Measurements from ENCODE around the gene DNAJB9.
"Not testable (repeated sequence)": the region's sequence is repeated elsewhere in the genome, so short reads cannot be mapped to it uniquely, and the experiment has no call there.

DNAJB9 gene

GRCh38 chr7:108535744-108536143 is 33.9 kb upstream of the DNAJB9 start:
- H3K9me3 ChIP-seq (ENCODE audit: severe bottlenecking), result no peaks in the 10 kb centered on the region
- H3K27ac ChIP-seq (ENCODE audit: poor library complexity, severe bottlenecking), result no peak overlapping the region
- no peaks in the 10 kb centered on the region for H3K4me1 ChIP-seq (ENCODE audit: insufficient read depth, poor library complexity, severe bottlenecking)
- DNase-seq (ENCODE audit: low spot score) (no peak), ATAC-seq (ENCODE audit: low read depth) (no peak)
- H3K27me3 ChIP-seq (ENCODE audit: insufficient read depth, poor library complexity, severe bottlenecking), result no peaks in the 10 kb centered on the region
- TF ChIP-seq CTCF (IDR thresholded peaks at IDR 0.05; ENCODE audit: poor library complexity, severe bottlenecking), result no peak
- no peaks in the 10 kb centered on the region for H3K36me3 ChIP-seq (ENCODE audit: low read depth)
- no peak overlapping the region for H3K4me3 ChIP-seq (ENCODE audit: severe bottlenecking)

- Histone ChIP-seq H3K4me1 (ENCODE audit: insufficient read depth, poor library complexity, severe bottlenecking) (no peaks in the 10 kb centered on the region), H3K4me3 (ENCODE audit: severe bottlenecking) (no peak overlapping the region), H3K36me3 (ENCODE audit: low read depth) (no peaks in the 10 kb centered on the region), H3K27me3 (ENCODE audit: insufficient read depth, poor library complexity, severe bottlenecking) (no peaks in the 10 kb centered on the region), H3K9me3 (ENCODE audit: severe bottlenecking) (no peaks in the 10 kb centered on the region), H3K27ac (ENCODE audit: poor library complexity, severe bottlenecking) (no peak overlapping the region)
- ATAC-seq (ENCODE audit: low read depth), result no peak
- no peak for DNase-seq (ENCODE audit: low spot score)
- TF ChIP-seq CTCF (IDR thresholded peaks at IDR 0.05; ENCODE audit: poor library complexity, severe bottlenecking), result no peak
Observed at GRCh38 chr7:108537229-108537628, 32.4 kb upstream of the DNAJB9 start.

- DNase-seq (ENCODE audit: low spot score); H3K27me3 ChIP-seq (ENCODE audit: insufficient read depth, poor library complexity, severe bottlenecking); H3K36me3 ChIP-seq (ENCODE audit: low read depth); H3K27ac ChIP-seq (ENCODE audit: poor library complexity, severe bottlenecking); H3K9me3 ChIP-seq (ENCODE audit: severe bottlenecking); ATAC-seq (ENCODE audit: low read depth); H3K4me3 ChIP-seq (ENCODE audit: severe bottlenecking); H3K4me1 ChIP-seq (ENCODE audit: insufficient read depth, poor library complexity, severe bottlenecking): not testable (repeated sequence)
Observed at GRCh38 chr7:108538236-108538635, 31.4 kb upstream of the DNAJB9 start.

GRCh38 chr7:108538685-108539084 is 31.0 kb upstream of the DNAJB9 start:
- ATAC-seq (ENCODE audit: low read depth); H3K27ac ChIP-seq (ENCODE audit: poor library complexity, severe bottlenecking); DNase-seq (ENCODE audit: low spot score): not testable (repeated sequence)

DNA sequence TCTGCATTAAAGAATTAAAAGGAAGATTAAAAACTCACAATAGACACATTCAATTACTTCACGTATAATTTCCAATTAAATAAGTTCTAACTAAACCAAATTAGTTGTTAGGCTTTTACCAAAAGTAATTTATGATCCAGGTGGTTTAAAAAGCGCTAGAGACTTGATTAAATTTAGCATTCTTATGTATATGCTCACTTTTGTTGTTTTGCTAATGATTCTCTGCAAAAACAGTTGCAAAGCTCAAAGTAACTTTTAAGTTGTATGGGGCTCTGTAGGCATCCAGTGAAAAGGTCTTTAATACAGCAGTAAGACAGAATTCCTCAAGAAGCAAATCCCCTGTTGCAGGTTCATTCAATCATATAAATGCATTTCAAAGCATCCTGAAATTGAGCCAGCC is 28.2 kb upstream of the DNAJB9 start:
- no peaks in the 10 kb centered on the region for H3K27me3 ChIP-seq (ENCODE audit: insufficient read depth, poor library complexity, severe bottlenecking)
- no peak for TF ChIP-seq CTCF (IDR thresholded peaks at IDR 0.05; ENCODE audit: poor library complexity, severe bottlenecking)
- no peaks in the 10 kb centered on the region for H3K9me3 ChIP-seq (ENCODE audit: severe bottlenecking)
- H3K4me1 ChIP-seq (ENCODE audit: insufficient read depth, poor library complexity, severe bottlenecking), result no peaks in the 10 kb centered on the region
- ATAC-seq (ENCODE audit: low read depth) (no peak), DNase-seq (ENCODE audit: low spot score) (no peak)
- H3K4me3 ChIP-seq (ENCODE audit: severe bottlenecking), result no peak overlapping the region
- no peaks in the 10 kb centered on the region for H3K36me3 ChIP-seq (ENCODE audit: low read depth)
- H3K27ac ChIP-seq (ENCODE audit: poor library complexity, severe bottlenecking), result no peak overlapping the region

More at GRCh38 chr7:108538685-108539084, 31.0 kb upstream of the DNAJB9 start:
- H3K4me1 ChIP-seq (ENCODE audit: insufficient read depth, poor library complexity, severe bottlenecking); H3K36me3 ChIP-seq (ENCODE audit: low read depth); H3K27me3 ChIP-seq (ENCODE audit: insufficient read depth, poor library complexity, severe bottlenecking); H3K9me3 ChIP-seq (ENCODE audit: severe bottlenecking); H3K4me3 ChIP-seq (ENCODE audit: severe bottlenecking): not testable (repeated sequence)

GRCh38 chr7:108548141-108548896 is 21.4 kb upstream of the DNAJB9 start:
- not testable (repeated sequence) for H3K4me1 ChIP-seq (ENCODE audit: insufficient read depth, poor library complexity, severe bottlenecking); H3K27ac ChIP-seq (ENCODE audit: poor library complexity, severe bottlenecking); H3K36me3 ChIP-seq (ENCODE audit: low read depth); ATAC-seq (ENCODE audit: low read depth); H3K4me3 ChIP-seq (ENCODE audit: severe bottlenecking); H3K27me3 ChIP-seq (ENCODE audit: insufficient read depth, poor library complexity, severe bottlenecking); H3K9me3 ChIP-seq (ENCODE audit: severe bottlenecking); DNase-seq (ENCODE audit: low spot score)

- not testable (repeated sequence) for H3K4me3 ChIP-seq (ENCODE audit: severe bottlenecking); DNase-seq (ENCODE audit: low spot score); H3K27me3 ChIP-seq (ENCODE audit: insufficient read depth, poor library complexity, severe bottlenecking); H3K9me3 ChIP-seq (ENCODE audit: severe bottlenecking); H3K4me1 ChIP-seq (ENCODE audit: insufficient read depth, poor library complexity, severe bottlenecking); H3K36me3 ChIP-seq (ENCODE audit: low read depth); H3K27ac ChIP-seq (ENCODE audit: poor library complexity, severe bottlenecking); ATAC-seq (ENCODE audit: low read depth)
Observed at GRCh38 chr7:108556665-108557064, 13.0 kb upstream of the DNAJB9 start.

Measured in RWPE2 (cell line).